Activated CD8-positive, alpha-beta T cell treated with anti-CD3 and anti-CD28 coated beads for 36 hours (primary cell): ENCODE data around the gene ADD2. TPM values are rescaled to one million over a fixed set of nuclear protein-coding genes. Genes with fewer than 3 reads are reported as not detected.

Source experiments
- ATAC-seq: fragments of 200-7000 bp; cut with Tn5 transposase; one replicate; pipeline ENCODE4 v1.10.0; 2021; ENCODE audit warnings: mild to moderate bottlenecking, moderate library complexity
- CTCF ChIA-PET: fragments of 350-600 bp; sonication (Branson Sonifier 250); formaldehyde crosslinking; loops from one replicate; lab custom pipeline; 2021; ENCODE audit warnings: antibody characterized with exemption; lab: Charles Lee
- POLR2A ChIA-PET: fragments of 350-600 bp; sonication (Branson Sonifier 250); formaldehyde crosslinking; loops from one replicate; lab custom pipeline; 2021; ENCODE audit warnings: antibody characterized with exemption; lab: Charles Lee
- DNase-seq: peaks from one replicate; pipeline ENCODE4 v3.0.0-alpha.2; 2020
- H3K27ac Mint-ChIP-seq: one replicate; pipeline ENCODE4 v1.8.0; 2021; ENCODE audit warnings: mild to moderate bottlenecking, mixed read lengths
- H3K27me3 Mint-ChIP-seq: one replicate; pipeline ENCODE4 v1.8.0; 2021; ENCODE audit warnings: mixed read lengths
- H3K36me3 Mint-ChIP-seq: one replicate; pipeline ENCODE4 v1.8.0; 2021; ENCODE audit warnings: low read depth, mixed read lengths
- H3K4me1 Mint-ChIP-seq: one replicate; pipeline ENCODE4 v1.8.0; 2021; ENCODE audit warnings: low read depth, mixed read lengths
- H3K4me3 Mint-ChIP-seq: one replicate; pipeline ENCODE4 v1.8.0; 2021; ENCODE audit warnings: mild to moderate bottlenecking, moderate library complexity, mixed read lengths
- H3K9me3 Mint-ChIP-seq: one replicate; pipeline ENCODE4 v1.8.0; 2021; ENCODE audit warnings: mixed read lengths
- intact Hi-C: fragments of 100-400 bp; cut with micrococcal nuclease; formaldehyde crosslinking; loops from one replicate; pipeline ENCODE4 v1.10.0; 2022
- total RNA-seq, 2 experiments: library from RNA; stranded (reverse); gene quantifications; one replicate each; pipeline ENCODE4 v1.2.3, GENCODE V29; 2021
- TF ChIP-seq, protein P1 (sequence below): fragments of 200-600 bp; IDR thresholded peaks from one replicate; pipeline ENCODE4 v1.8.0; 2022; ENCODE audit warnings: antibody characterized with exemption, mild to moderate bottlenecking

ADD2 gene
- total RNA-seq, 2 experiments from 2014 or later, result 24.5 to 26.3 TPM

DNA sequence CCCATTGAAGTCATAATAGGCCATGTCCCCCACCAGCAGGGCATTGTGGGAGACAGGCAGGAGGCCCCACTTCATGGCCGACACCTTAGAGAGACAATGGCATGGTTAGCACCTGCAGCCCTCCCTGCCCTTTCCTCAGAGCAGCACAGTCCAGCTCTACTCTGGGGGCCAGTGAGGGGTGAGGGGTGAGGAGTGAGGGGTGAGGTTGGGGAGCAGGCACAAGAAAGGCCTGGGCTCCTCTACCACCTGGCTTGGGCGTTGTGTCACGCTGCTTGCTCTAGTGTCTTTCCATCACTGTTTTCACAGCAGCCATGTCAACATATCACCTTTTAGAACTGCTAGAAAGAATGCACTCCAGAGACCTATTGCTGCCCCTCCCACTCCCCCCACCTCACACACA is 77.2 kb downstream of the ADD2 start:
- DNase-seq (no peak), ATAC-seq (no peak)
- intact Hi-C loops, result no loop called here
- ChIA-PET POLR2A (interaction anchor here (0.6 kb wide), 1 partner anchor 10 kb away, joined by 3 read pairs; no protein-coding TSS in a partner anchor), CTCF (no interaction called here)
- TF ChIP-seq, protein P1, sequence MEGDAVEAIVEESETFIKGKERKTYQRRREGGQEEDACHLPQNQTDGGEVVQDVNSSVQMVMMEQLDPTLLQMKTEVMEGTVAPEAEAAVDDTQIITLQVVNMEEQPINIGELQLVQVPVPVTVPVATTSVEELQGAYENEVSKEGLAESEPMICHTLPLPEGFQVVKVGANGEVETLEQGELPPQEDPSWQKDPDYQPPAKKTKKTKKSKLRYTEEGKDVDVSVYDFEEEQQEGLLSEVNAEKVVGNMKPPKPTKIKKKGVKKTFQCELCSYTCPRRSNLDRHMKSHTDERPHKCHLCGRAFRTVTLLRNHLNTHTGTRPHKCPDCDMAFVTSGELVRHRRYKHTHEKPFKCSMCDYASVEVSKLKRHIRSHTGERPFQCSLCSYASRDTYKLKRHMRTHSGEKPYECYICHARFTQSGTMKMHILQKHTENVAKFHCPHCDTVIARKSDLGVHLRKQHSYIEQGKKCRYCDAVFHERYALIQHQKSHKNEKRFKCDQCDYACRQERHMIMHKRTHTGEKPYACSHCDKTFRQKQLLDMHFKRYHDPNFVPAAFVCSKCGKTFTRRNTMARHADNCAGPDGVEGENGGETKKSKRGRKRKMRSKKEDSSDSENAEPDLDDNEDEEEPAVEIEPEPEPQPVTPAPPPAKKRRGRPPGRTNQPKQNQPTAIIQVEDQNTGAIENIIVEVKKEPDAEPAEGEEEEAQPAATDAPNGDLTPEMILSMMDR, result no peak
- no peaks in the 10 kb centered on the region for H3K4me1 Mint-ChIP-seq
- no peak overlapping the region for H3K4me3 Mint-ChIP-seq
- peaks cover 3% of the 10 kb centered on the region for H3K36me3 Mint-ChIP-seq
- H3K9me3 Mint-ChIP-seq, result no peaks in the 10 kb centered on the region
- no peak overlapping the region for H3K27ac Mint-ChIP-seq
- peaks cover 3% of the 10 kb centered on the region for H3K27me3 Mint-ChIP-seq

DNA sequence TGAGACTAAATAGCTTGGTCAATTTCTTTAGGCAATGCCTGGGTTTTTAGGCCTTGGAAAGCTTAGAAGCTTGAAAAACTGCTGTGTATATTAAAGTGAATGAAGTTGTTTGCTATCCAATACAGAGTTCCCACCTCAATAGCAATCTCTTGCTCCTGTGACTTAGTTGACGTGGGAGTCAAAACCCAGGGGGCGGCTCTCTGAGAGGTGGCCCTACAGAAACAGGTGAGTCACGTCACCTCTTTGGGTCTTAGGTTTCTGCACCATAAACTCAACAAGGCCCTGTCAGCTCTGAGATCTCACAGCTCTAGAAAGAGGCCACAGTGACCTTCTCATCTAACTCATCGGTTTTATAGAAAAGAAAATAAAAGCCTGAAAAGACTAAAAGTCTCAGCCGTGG is 79.6 kb downstream of the ADD2 start:
- intact Hi-C loops, result no loop called here
- ChIA-PET POLR2A (no interaction called here), CTCF (interaction anchor here (1.2 to 2.6 kb wide), 4 partner anchors 9 to 97 kb away, joined by 3 to 7 read pairs (median 6); partner anchors contain the start of gene ADD2)
- H3K27me3 Mint-ChIP-seq, result peaks cover 1% of the 10 kb centered on the region
- H3K9me3 Mint-ChIP-seq, result no peaks in the 10 kb centered on the region
- H3K36me3 Mint-ChIP-seq, result peaks cover 3% of the 10 kb centered on the region
- H3K4me1 Mint-ChIP-seq, result no peaks in the 10 kb centered on the region
- ATAC-seq, result no peak
- no peak overlapping the region for H3K27ac Mint-ChIP-seq
- no peak overlapping the region for H3K4me3 Mint-ChIP-seq
- TF ChIP-seq, protein P1, result no peak
- no peak for DNase-seq

DNA sequence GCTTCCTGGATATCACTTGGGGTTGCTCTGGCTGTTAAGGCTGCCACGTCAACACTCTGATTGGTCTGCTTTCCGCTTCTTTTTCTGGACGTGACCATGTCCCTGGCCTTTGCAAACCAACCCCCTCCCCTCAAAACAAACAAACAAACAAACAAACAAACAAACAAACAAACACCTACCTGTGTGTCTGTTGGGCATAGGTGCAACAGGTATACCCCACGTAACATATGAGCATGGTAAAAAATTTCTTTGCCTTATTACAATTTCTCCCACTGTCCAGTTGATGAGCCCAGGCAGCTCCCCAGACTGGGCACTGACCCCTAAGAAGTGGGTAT is 80.6 kb downstream of the ADD2 start:
- intact Hi-C loops, result no loop called here
- H3K4me3 Mint-ChIP-seq, result no peak overlapping the region
- H3K9me3 Mint-ChIP-seq, result no peaks in the 10 kb centered on the region
- H3K4me1 Mint-ChIP-seq, result no peaks in the 10 kb centered on the region
- ATAC-seq (no peak), DNase-seq (no peak)
- TF ChIP-seq, protein P1, result no peak
- peaks cover 3% of the 10 kb centered on the region for H3K36me3 Mint-ChIP-seq
- ChIA-PET CTCF (interaction anchor here (1.3 kb wide), 1 partner anchor 12 kb away, joined by 4 read pairs; no protein-coding TSS in a partner anchor), POLR2A (no interaction called here)
- peaks cover 1% of the 10 kb centered on the region for H3K27me3 Mint-ChIP-seq
- H3K27ac Mint-ChIP-seq, result no peak overlapping the region

DNA sequence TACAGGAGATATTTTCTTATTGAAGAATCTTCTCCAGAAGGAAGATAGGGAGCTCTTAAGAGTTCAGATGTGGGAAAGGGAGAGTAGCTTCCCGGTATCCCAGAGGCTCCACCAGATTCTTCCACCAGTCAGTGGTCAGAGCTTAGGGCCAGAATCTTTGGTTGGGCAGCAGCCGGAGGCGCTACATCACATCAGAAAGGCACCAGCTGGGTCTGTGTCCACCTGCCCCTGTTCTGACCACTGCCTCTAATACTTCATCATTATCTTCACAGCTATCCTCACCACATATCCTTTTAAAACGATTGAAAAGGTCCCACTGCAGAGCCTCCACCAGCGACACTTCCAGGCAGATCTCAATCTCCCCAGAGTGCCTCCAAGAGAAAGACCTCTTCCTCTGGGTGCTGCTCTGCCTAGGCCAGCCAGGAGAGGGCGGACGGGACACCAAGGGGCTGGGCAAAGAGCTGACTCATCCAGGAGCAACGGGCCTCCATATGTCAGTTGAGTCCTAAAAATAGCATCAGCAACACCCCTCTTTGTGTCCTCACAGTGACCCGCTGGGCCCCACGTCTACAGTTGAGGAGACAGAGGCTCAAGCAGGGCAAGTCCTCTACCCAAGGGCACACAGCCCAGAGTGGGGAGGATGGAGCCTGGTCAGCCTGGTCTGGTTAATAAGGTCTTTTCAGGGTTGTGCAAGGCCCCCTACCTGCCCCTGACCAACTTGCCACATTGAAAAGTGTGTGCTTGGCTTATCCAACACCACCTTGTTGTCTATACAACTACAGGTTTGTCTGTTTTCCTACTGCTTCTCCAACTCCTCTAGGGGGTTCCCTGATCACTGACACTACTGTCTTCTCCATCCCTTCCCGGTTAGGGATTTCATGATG is 81.2 kb downstream of the ADD2 start:
- Mint-ChIP-seq H3K36me3 (peaks cover 3% of the 10 kb centered on the region), H3K27ac (no peak overlapping the region), H3K4me1 (peaks cover 2% of the 10 kb centered on the region), H3K4me3 (no peak overlapping the region), H3K27me3 (peaks cover 1% of the 10 kb centered on the region), H3K9me3 (no peaks in the 10 kb centered on the region)
- ChIA-PET CTCF (interaction anchor here (1.1 to 1.5 kb wide), 8 partner anchors 13 to 233 kb away, joined by 3 to 5 read pairs (median 4); partner anchors contain the start of gene ADD2), POLR2A (interaction anchor here (0.7 to 1.3 kb wide), 2 partner anchors 9 to 12 kb away, joined by 3 read pairs; no protein-coding TSS in a partner anchor)
- ATAC-seq (peak; percentile 93), DNase-seq (peak; percentile 62)
- intact Hi-C loops, result no loop called here
- TF ChIP-seq, protein P1, result peak; percentile 29

DNA sequence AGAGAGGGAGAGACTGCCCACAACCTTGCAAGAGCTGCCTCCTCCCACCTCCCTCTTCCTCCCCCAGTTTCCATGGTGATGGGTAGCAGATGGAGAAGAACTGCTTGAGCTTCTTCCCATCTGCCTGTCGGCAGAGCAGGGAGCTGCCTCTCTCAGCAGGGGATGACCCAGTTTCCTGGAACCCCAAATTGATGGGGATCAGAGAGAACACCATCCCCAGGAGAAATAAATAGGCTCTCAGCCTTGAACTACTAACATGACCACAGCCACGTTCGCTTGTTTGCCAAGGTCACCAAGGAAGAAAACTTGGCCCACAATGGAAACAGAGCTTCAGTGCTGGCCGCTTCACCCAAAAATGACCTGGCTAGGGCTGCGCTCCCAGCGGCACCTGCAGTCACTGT is 82.2 kb downstream of the ADD2 start:
- H3K4me3 Mint-ChIP-seq, result no peak overlapping the region
- H3K4me1 Mint-ChIP-seq, result peaks cover 2% of the 10 kb centered on the region
- ChIA-PET POLR2A (interaction anchor here (1.3 kb wide), 1 partner anchor 11 kb away, joined by 3 read pairs; no protein-coding TSS in a partner anchor), CTCF (interaction anchor here (1.1 to 2.1 kb wide), 9 partner anchors 16 to 234 kb away, joined by 3 to 5 read pairs (median 4); partner anchors contain the start of gene ADD2)
- TF ChIP-seq, protein P1, result no peak
- DNase-seq, result no peak
- peaks cover 3% of the 10 kb centered on the region for H3K36me3 Mint-ChIP-seq
- no peak for ATAC-seq
- no peaks in the 10 kb centered on the region for H3K9me3 Mint-ChIP-seq
- intact Hi-C loops, result no loop called here
- no peak overlapping the region for H3K27ac Mint-ChIP-seq
- peaks cover 1% of the 10 kb centered on the region for H3K27me3 Mint-ChIP-seq
